ENCODE measurements around the gene RDH8. TPM values are rescaled to one million over a fixed set of nuclear protein-coding genes. Genes with fewer than 3 reads are reported as not detected.

RDH8 gene
- total RNA-seq, 4 donors from 2014 or later: not detected

- peaks cover 3 to 23% (median 5%) of the 10 kb centered on the region in 3 donors for H3K9me3 ChIP-seq
- TF ChIP-seq CTCF (IDR thresholded peaks at IDR 0.05 in 4 of 5, conservative IDR thresholded peaks at IDR 0.05 in 1 of 5) (no peak), POLR2A (IDR thresholded peaks at IDR 0.05) (no peak)
- no peak overlapping the region for H3K27ac ChIP-seq
- no peaks in the 10 kb centered on the region for H3K4me1 ChIP-seq
- peaks cover 0 to 8% (median 0%) of the 10 kb centered on the region in 3 donors for H3K27me3 ChIP-seq
- ATAC-seq (no peak), DNase-seq (no peak)
- intact Hi-C loops (cut with DNase I; ENCODE audit: low total_unique reads): no loop called here
- no peaks in the 10 kb centered on the region for H3K36me3 ChIP-seq
- in situ Hi-C loops (cut with MboI; ENCODE audit: low sequenced_read_pairs in 4 of 4): no loop called here
- H3K4me3 ChIP-seq: no peak overlapping the region
Observed at GRCh38 chr19:10045371-10045770, 32.1 kb downstream of the RDH8 start.

DNA sequence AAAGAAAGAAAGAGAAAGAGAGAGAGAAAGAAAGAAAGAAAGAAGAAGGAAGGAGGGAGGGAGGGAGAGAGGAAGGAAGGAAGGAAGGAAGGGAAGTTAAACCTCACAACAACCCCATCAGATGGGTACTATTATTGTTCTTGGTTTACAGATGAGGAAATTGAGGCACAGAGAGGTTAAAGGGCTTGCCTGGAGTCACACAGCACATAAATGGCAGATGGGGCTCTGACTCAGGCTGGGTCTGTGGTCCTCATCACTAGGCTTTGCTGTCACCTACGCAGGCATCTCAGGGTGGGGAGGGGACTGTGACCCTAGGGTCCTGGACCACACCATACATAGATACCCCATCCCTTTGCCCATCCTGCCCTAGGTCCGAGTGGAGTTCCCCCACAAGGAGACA, 36.3 kb downstream of the RDH8 start:
- TF ChIP-seq POLR2A (IDR thresholded peaks at IDR 0.05) (no peak), CTCF (IDR thresholded peaks at IDR 0.05 in 4 of 5, conservative IDR thresholded peaks at IDR 0.05 in 1 of 5) (no peak)
- ATAC-seq (no peak), DNase-seq (no peak)
- in situ Hi-C loops (cut with MboI; ENCODE audit: low sequenced_read_pairs in 4 of 4): no loop called here
- no peaks in the 10 kb centered on the region for H3K36me3 ChIP-seq
- peaks cover 0 to 8% (median 0%) of the 10 kb centered on the region in 3 donors for H3K27me3 ChIP-seq
- no peak overlapping the region for H3K4me3 ChIP-seq
- intact Hi-C loops (cut with DNase I; ENCODE audit: low total_unique reads): no loop called here
- no peaks in the 10 kb centered on the region for H3K4me1 ChIP-seq
- no peaks in the 10 kb centered on the region for H3K9me3 ChIP-seq
- H3K27ac ChIP-seq: no peak overlapping the region

- H3K36me3 ChIP-seq: no peaks in the 10 kb centered on the region
- no peak for DNase-seq
- intact Hi-C loops (cut with DNase I; ENCODE audit: low total_unique reads) (no loop called here), in situ Hi-C loops (cut with MboI; ENCODE audit: low sequenced_read_pairs in 4 of 4) (no loop called here)
- no peaks in the 10 kb centered on the region for H3K4me1 ChIP-seq
- ATAC-seq: no peak
- no peaks in the 10 kb centered on the region for H3K9me3 ChIP-seq
- H3K27ac ChIP-seq: no peak overlapping the region
- TF ChIP-seq CTCF (IDR thresholded peaks at IDR 0.05 in 4 of 5, conservative IDR thresholded peaks at IDR 0.05 in 1 of 5) (no peak), POLR2A (IDR thresholded peaks at IDR 0.05) (no peak)
- H3K4me3 ChIP-seq: no peak overlapping the region
- no peaks in the 10 kb centered on the region for H3K27me3 ChIP-seq
Observed at GRCh38 chr19:10052602-10053360, 39.5 kb downstream of the RDH8 start.

GRCh38 chr19:10061717-10062310, 48.5 kb downstream of the RDH8 start:
- in situ Hi-C loops (cut with MboI; ENCODE audit: low sequenced_read_pairs in 4 of 4): no loop called here

More at GRCh38 chr19:10061717-10062310, 48.5 kb downstream of the RDH8 start:
- Histone ChIP-seq H3K36me3 (no peaks in the 10 kb centered on the region), H3K4me1 (no peaks in the 10 kb centered on the region), H3K9me3 (no peaks in the 10 kb centered on the region), H3K4me3 (no peak overlapping the region), H3K27me3 (peaks cover 0 to 11% (median 0%) of the 10 kb centered on the region in 3 donors), H3K27ac (no peak overlapping the region)
- intact Hi-C loops (cut with DNase I; ENCODE audit: low total_unique reads): no loop called here
- ATAC-seq (no peak), DNase-seq (no peak)
- TF ChIP-seq CTCF (IDR thresholded peaks at IDR 0.05 in 4 of 5, conservative IDR thresholded peaks at IDR 0.05 in 1 of 5) (no peak), POLR2A (IDR thresholded peaks at IDR 0.05) (no peak)

Measured in gastrocnemius medialis (tissue), 4 donors.